T-helper 1 cell (primary cell): Measurements from ENCODE around the gene ZNF281.
"Not testable (repeated sequence)": the region's sequence is repeated elsewhere in the genome, so short reads cannot be mapped to it uniquely, and the experiment has no call there.

Source experiments
- DNase-seq, 5 donors: peaks; one replicate each; pipeline ENCODE4 v3.0.0-alpha.2; 2012 to 2020

Gene ZNF281

DNA sequence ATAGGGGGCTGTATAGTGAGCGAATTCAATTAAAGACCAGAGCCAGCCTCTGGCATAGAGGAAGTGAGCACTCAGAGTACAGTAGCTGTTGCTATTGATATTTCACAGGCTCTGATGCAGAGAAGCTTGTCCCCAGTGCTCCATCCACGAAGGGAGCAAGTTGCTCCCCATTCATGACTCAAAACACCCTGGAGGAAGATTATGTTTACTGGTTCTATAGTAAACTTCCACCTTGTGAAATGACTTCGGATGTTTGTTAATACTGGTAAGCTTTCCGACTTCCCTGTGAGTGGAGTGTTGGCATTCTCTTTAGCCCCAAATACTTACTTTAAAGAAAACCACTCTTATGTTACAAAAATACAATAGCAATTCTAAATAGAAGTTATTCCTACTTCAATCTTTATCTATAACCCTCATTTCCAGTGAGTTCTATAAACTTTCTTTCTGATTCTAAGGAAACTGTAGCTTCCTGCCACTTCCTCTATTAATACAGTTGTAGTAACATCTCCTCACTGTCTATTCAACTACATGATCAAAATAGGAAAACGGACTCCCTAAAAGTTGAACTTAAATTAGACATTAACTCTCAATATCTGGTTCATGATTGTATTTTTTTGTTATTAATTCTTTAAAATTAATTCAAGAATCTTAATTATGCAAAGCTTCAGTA is 46.4 kb downstream of the ZNF281 start:
- no peak for DNase-seq

DNA sequence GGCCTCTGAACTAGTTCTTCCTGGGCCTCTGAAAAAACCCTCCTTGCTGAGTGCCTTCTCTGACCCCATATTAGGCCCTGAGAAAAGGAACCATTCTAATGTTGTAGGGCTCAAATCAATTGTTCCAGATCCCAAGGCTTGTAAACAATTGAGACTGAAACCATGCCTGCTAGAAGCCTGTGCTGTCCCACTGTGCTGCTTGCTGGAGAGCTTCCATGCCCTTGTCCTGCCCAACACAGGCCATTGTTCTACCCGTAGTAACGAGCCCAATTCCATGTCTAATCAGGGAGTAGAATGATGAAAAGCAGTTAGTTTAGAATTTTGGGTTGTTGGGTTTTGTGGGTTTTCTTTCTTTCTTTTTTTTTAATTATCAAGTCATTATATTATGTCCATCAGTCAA is 47.4 kb downstream of the ZNF281 start:
- DNase-seq: no peak

DNA sequence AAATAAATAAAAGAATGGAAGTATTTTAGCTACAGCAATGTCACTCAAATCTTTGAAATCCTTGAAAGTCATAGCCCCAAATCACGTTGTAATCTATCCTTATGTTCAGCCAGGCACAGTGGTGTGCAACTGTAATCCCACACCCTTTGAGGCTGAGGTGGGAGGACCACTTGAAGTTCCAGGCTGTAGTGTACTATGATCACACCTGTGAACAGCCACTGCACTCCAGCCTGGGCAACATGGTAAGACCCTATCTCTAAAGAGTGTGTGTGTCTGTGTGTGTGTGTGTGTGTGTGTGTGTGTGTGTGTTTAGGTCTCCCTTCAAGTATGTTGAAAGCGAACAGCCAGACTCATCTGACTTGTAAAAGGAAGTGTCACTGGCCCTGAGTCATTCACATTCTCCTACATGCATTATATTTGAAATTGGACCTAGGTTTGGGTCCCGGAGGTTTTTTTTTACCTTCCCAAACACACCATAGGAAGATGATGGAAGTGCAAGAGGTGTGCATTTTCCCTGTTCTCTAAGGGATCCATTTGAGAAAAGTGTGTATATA is 50.1 kb downstream of the ZNF281 start:
- no peak for DNase-seq

DNA sequence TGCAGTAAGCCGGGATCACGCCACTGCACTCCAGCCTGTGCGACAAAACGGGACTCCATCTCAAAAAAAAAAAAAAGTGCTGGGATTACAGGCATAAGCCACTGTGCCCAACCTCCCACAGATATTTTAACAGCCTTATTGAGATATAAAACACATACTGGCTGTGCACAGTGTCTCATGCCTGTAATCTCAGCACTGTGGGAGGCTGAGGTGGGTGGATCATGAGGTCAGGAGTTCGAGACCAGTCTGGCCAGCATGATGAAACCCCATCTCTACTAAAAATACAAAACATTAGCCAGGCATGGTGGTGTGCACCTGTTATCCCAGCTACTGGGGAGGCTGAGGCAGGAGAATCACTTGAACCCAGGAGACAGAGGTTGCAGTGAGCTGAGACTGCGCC is 51.9 kb downstream of the ZNF281 start:
- DNase-seq: not testable (repeated sequence)

DNA sequence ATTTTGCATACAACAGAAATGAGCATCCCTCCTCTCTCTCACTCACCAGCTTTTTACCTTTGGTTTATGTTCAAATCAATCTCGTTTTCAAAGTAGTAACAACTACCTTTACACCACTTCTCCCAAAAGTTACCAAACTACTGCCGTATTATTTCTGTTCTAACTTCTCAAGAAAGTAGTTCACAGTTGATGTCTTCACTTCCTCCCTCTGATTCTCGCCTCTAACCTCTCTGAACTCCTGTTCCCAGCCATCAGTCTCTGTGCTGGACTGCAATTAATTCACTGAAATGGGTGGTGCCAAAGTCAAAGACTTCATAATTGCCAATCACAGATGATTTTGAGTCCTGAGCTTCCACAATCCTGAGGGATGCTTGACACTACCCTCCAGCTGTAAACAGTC is 54.0 kb downstream of the ZNF281 start:
- DNase-seq: no peak
